HepG2 (cell line): ENCODE measurements around the gene ZNF514. TPM values are rescaled to one million over a fixed set of nuclear protein-coding genes. Genes with fewer than 3 reads are reported as not detected.

Experiments
- DNMT3B ChIP-seq: conservative IDR thresholded peaks from 2 replicates; pipeline ENCODE4 v1.6.1; 2016; ENCODE audit warnings: missing biosample characterization, control low read depth
- ERF ChIP-seq: IDR thresholded peaks from 2 replicates; pipeline ENCODE4 v1.6.1; 2018; ENCODE audit warnings: missing biosample characterization, missing genetic modification reagents
- FOXM1 ChIP-seq: sonication (generic); formaldehyde crosslinking; IDR thresholded peaks from 2 replicates; pipeline ENCODE4 v1.5.0; 2020; ENCODE audit warnings: missing genetic modification reagents
- HIVEP1 ChIP-seq: sonication (generic); formaldehyde crosslinking; IDR thresholded peaks from 2 replicates; pipeline ENCODE4 v1.4.0; 2020; ENCODE audit warnings: mild to moderate bottlenecking, missing genetic modification reagents
- JDP2 ChIP-seq: sonication (generic); formaldehyde crosslinking; IDR thresholded peaks from 2 replicates; pipeline ENCODE4 v1.8.1; 2022; ENCODE audit warnings: missing genetic modification reagents, borderline replicate concordance
- JUND ChIP-seq: sonication (generic); formaldehyde crosslinking; IDR thresholded peaks from 2 replicates; pipeline ENCODE4 v1.8.0; 2022; ENCODE audit warnings: mild to moderate bottlenecking, missing genetic modification reagents
- KAT2B ChIP-seq: fragments of 150-350 bp; IDR thresholded peaks from 2 replicates; pipeline ENCODE4 v1.6.1; 2014; ENCODE audit warnings: low read depth, low read length, borderline replicate concordance
- PHF21A ChIP-seq: sonication (generic); formaldehyde crosslinking; IDR thresholded peaks from 2 replicates; pipeline ENCODE4 v1.5.0; 2020; ENCODE audit warnings: mild to moderate bottlenecking, missing genetic modification reagents
- POGZ ChIP-seq: sonication (generic); formaldehyde crosslinking; IDR thresholded peaks from 2 replicates; pipeline ENCODE4 v1.4.0; 2020; ENCODE audit warnings: mild to moderate bottlenecking, missing genetic modification reagents
- POLR2A ChIP-seq, 2 experiments: IDR thresholded peaks; 2 replicates each; pipeline ENCODE4 v1.6.1; 2011; ENCODE audit warnings: low read depth in 2 of 2, low read length in 2 of 2, mild to moderate bottlenecking in 1 of 2, moderate library complexity in 1 of 2; ENCODE audit not compliant: insufficient read depth in 1 of 2
- REL ChIP-seq: sonication (generic); formaldehyde crosslinking; conservative IDR thresholded peaks from 2 replicates; pipeline ENCODE4 v1.8.0; 2022; ENCODE audit warnings: mild to moderate bottlenecking, missing genetic modification reagents, moderate library complexity
- RORA ChIP-seq: sonication (generic); formaldehyde crosslinking; IDR thresholded peaks from 2 replicates; pipeline ENCODE4 v1.5.0; 2020; ENCODE audit warnings: mild to moderate bottlenecking, missing genetic modification reagents, moderate library complexity
- SAP130 ChIP-seq: IDR thresholded peaks from 2 replicates; pipeline ENCODE4 v1.6.1; 2016; ENCODE audit warnings: low read depth
- ZBTB38 ChIP-seq: sonication (generic); formaldehyde crosslinking; IDR thresholded peaks from 2 replicates; pipeline ENCODE4 v1.5.1; 2020; ENCODE audit warnings: mild to moderate bottlenecking, missing genetic modification reagents
- ZNF556 ChIP-seq: sonication (generic); formaldehyde crosslinking; IDR thresholded peaks from 2 replicates; pipeline ENCODE4 v1.4.0; 2020; ENCODE audit warnings: mild to moderate bottlenecking, missing genetic modification reagents, borderline replicate concordance
- ZNF619 ChIP-seq: sonication (generic); formaldehyde crosslinking; IDR thresholded peaks from 2 replicates; pipeline ENCODE4 v1.4.0; 2020; ENCODE audit warnings: mild to moderate bottlenecking, missing genetic modification reagents
- ZNF672 ChIP-seq: sonication (generic); formaldehyde crosslinking; IDR thresholded peaks from 2 replicates; pipeline ENCODE4 v1.8.1; 2022; ENCODE audit warnings: missing genetic modification reagents
- polyA plus RNA-seq, 8 experiments: library from polyadenylated mRNA; depleted of rRNA in 3 of 8; stranded (reverse) in 7 of 8; unstranded in 1 of 8; fragments of >200 nt; fragmentation: Illumina TruSeq in 4 of 8; extraction: Trizol in 4 of 8; gene quantifications; 2 replicates each; pipeline versions ENCODE4 v1.2.1 to v1.2.3, GENCODE V29; 2011 to 2016; ENCODE audit warnings: low read depth in 4 of 8, missing spikeins in 1 of 8, mixed read lengths in 1 of 8; ENCODE audit not compliant: insufficient read depth in 1 of 8
- total RNA-seq, 5 experiments: library from RNA; depleted of rRNA; stranded (reverse); fragments of >200 nt; fragmentation: Illumina TruSeq; extraction: Trizol; gene quantifications; 2 replicates each; pipeline ENCODE4 v1.2.3, GENCODE V29; 2016; ENCODE audit warnings: low read depth in 1 of 5
- TF ChIP-seq, protein P1 (sequence below): sonication (generic); formaldehyde crosslinking; IDR thresholded peaks from 2 replicates; pipeline ENCODE4 v1.4.0; 2020; ENCODE audit warnings: missing genetic modification reagents
- TF ChIP-seq, protein P2 (sequence below): conservative IDR thresholded peaks from 2 replicates; pipeline ENCODE4 v1.6.1; 2018; ENCODE audit warnings: missing genetic modification reagents
- TF ChIP-seq, protein P3 (sequence below): sonication (generic); formaldehyde crosslinking; IDR thresholded peaks from 2 replicates; pipeline ENCODE4 v1.8.1; 2023; ENCODE audit warnings: missing genetic modification reagents, inconsistent platforms, borderline replicate concordance

Gene ZNF514
- total and polyA plus RNA-seq, 2 of the 13 experiments (the other 11 are each of a cell fraction or from before 2014, with no cell fraction given), result 15.2 to 18.7 TPM

DNA sequence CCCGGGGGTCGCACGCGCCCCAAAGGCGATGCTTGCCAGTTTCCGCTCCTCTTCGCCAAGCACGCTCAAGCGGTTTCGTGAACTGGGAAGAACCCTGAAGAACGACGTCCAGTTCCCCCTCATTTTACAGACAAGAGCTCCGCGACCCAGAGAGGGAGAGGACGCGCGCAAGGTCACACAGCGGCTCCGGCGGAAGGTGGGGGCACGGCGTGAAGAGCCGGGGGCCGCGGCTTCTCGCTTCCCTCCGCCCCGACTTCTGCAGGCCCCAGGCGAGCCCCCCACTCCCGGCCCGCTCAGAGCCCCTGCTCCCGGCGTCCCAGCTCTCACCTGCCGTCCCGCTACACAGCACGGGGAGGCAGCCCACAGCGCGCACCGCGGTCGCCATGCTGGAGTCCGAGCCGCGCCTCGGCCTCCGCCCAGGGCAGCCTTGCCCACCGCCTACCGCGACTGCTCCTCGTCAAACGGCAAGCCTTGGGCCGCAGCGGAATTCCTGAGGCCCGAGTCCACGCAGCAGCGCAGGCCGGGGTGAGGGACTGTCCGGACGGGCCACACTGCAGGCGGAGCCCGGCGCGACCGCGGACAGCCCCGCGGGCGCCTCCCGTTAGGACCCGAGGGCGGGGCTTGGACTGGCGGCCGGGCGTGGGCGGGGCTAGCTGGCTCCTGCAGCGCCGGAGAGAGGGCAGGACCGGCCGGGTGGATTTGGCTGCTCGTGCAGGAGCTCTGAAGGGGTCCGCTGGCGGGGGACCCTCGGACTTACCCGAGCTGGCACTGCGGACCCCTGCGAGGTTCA, 38.0 kb downstream of the ZNF514 start, which contains the start of gene MRPS5 (continued):
- no peak for TF ChIP-seq RORA (CRISPR knock-in tag)
- no peak; the same call in 1 of the 2 replicates for TF ChIP-seq ZNF556
- TF ChIP-seq ZNF672, result no peak
- no peak for TF ChIP-seq JDP2 (CRISPR knock-in tag)
- no peak for TF ChIP-seq JUND
- TF ChIP-seq POLR2A (IDR thresholded peaks at IDR 0.05; ENCODE audit: insufficient read depth in 1 of 2, low read depth in 2 of 2, low read length in 2 of 2), result peak; percentile 70 to 96; a peak in 3 of 4 replicates
- peak; percentile 99 for TF ChIP-seq ZNF619
- TF ChIP-seq ZBTB38 (CRISPR knock-in tag), result peak; percentile 92
- TF ChIP-seq REL, result peak; percentile 62; the same call in 1 of the 2 replicates
- TF ChIP-seq DNMT3B, result no peak
- TF ChIP-seq, protein P1, sequence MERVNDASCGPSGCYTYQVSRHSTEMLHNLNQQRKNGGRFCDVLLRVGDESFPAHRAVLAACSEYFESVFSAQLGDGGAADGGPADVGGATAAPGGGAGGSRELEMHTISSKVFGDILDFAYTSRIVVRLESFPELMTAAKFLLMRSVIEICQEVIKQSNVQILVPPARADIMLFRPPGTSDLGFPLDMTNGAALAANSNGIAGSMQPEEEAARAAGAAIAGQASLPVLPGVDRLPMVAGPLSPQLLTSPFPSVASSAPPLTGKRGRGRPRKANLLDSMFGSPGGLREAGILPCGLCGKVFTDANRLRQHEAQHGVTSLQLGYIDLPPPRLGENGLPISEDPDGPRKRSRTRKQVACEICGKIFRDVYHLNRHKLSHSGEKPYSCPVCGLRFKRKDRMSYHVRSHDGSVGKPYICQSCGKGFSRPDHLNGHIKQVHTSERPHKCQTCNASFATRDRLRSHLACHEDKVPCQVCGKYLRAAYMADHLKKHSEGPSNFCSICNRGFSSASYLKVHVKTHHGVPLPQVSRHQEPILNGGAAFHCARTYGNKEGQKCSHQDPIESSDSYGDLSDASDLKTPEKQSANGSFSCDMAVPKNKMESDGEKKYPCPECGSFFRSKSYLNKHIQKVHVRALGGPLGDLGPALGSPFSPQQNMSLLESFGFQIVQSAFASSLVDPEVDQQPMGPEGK (CRISPR knock-in tag), result peak; percentile 70
- peak; percentile 76 for TF ChIP-seq SAP130 (CRISPR knock-in tag)
- TF ChIP-seq, protein P2, sequence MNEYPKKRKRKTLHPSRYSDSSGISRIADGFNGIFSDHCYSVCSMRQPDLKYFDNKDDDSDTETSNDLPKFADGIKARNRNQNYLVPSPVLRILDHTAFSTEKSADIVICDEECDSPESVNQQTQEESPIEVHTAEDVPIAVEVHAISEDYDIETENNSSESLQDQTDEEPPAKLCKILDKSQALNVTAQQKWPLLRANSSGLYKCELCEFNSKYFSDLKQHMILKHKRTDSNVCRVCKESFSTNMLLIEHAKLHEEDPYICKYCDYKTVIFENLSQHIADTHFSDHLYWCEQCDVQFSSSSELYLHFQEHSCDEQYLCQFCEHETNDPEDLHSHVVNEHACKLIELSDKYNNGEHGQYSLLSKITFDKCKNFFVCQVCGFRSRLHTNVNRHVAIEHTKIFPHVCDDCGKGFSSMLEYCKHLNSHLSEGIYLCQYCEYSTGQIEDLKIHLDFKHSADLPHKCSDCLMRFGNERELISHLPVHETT (CRISPR knock-in tag), result no peak
- peak; percentile 79; the same call in 1 of the 2 replicates for TF ChIP-seq HIVEP1
- TF ChIP-seq PHF21A, result peak; percentile 61; the same call in 1 of the 2 replicates
- TF ChIP-seq KAT2B, result no peak
- TF ChIP-seq POGZ (CRISPR knock-in tag), result peak; percentile 88
- peak; percentile 80 for TF ChIP-seq ERF (CRISPR knock-in tag)
- TF ChIP-seq, protein P3, sequence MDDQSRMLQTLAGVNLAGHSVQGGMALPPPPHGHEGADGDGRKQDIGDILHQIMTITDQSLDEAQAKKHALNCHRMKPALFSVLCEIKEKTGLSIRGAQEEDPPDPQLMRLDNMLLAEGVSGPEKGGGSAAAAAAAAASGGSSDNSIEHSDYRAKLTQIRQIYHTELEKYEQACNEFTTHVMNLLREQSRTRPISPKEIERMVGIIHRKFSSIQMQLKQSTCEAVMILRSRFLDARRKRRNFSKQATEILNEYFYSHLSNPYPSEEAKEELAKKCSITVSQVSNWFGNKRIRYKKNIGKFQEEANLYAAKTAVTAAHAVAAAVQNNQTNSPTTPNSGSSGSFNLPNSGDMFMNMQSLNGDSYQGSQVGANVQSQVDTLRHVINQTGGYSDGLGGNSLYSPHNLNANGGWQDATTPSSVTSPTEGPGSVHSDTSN (CRISPR knock-in tag), result 0 out of 2 replicates have a peak, but pooled peaks have one; percentile 36
- TF ChIP-seq FOXM1, result peak; percentile 79; the same call in 1 of the 2 replicates
